ENCODE measurements around the gene UBE2E2. TPM values are rescaled to one million over a fixed set of nuclear protein-coding genes. Genes with fewer than 3 reads are reported as not detected.

UBE2E2 gene
- total RNA-seq, 2 donors from 2014 or later, result 2.9 to 6.6 TPM

- Mint-ChIP-seq H3K4me3 (no peak overlapping the region), H3K9me3 (no peaks in the 10 kb centered on the region)
Observed at GRCh38 chr3:23444386-23444785, 241.3 kb downstream of the UBE2E2 start.

GRCh38 chr3:23446301-23446700 lies 243.2 kb downstream of the UBE2E2 start:
- H3K36me3 Mint-ChIP-seq (ENCODE audit: low read depth), result no peaks in the 10 kb centered on the region
- H3K9me3 Mint-ChIP-seq, result no peaks in the 10 kb centered on the region
- H3K27ac Mint-ChIP-seq, result no peak overlapping the region
- ATAC-seq (replicated peaks), result no peak
- no peaks in the 10 kb centered on the region for H3K27me3 Mint-ChIP-seq
- H3K4me3 Mint-ChIP-seq, result no peak overlapping the region
- H3K4me1 Mint-ChIP-seq, result peaks cover 10% of the 10 kb centered on the region

More at GRCh38 chr3:23444386-23444785, 241.3 kb downstream of the UBE2E2 start:
- ATAC-seq (replicated peaks), result no peak
- H3K4me1 Mint-ChIP-seq, result peaks cover 15% of the 10 kb centered on the region
- H3K36me3 Mint-ChIP-seq (ENCODE audit: low read depth), result no peaks in the 10 kb centered on the region
- no peaks in the 10 kb centered on the region for H3K27me3 Mint-ChIP-seq
- no peak overlapping the region for H3K27ac Mint-ChIP-seq

GRCh38 chr3:23448998-23449537 lies 245.9 kb downstream of the UBE2E2 start:
- no peak for ATAC-seq (replicated peaks)

GRCh38 chr3:23450051-23450450 lies 246.9 kb downstream of the UBE2E2 start:
- H3K27me3 Mint-ChIP-seq, result no peaks in the 10 kb centered on the region
- no peaks in the 10 kb centered on the region for H3K9me3 Mint-ChIP-seq
- ATAC-seq (replicated peaks), result no peak
- H3K4me3 Mint-ChIP-seq, result no peak overlapping the region
- H3K36me3 Mint-ChIP-seq (ENCODE audit: low read depth), result no peaks in the 10 kb centered on the region
- H3K27ac Mint-ChIP-seq, result no peak overlapping the region
- no peaks in the 10 kb centered on the region for H3K4me1 Mint-ChIP-seq

More at GRCh38 chr3:23448998-23449537, 245.9 kb downstream of the UBE2E2 start:
- H3K36me3 Mint-ChIP-seq (ENCODE audit: low read depth), result no peaks in the 10 kb centered on the region
- no peaks in the 10 kb centered on the region for H3K27me3 Mint-ChIP-seq
- no peaks in the 10 kb centered on the region for H3K9me3 Mint-ChIP-seq
- no peak overlapping the region for H3K27ac Mint-ChIP-seq
- H3K4me1 Mint-ChIP-seq, result no peaks in the 10 kb centered on the region
- no peak overlapping the region for H3K4me3 Mint-ChIP-seq

- no peak overlapping the region for H3K27ac Mint-ChIP-seq
- H3K4me3 Mint-ChIP-seq, result no peak overlapping the region
- no peak for ATAC-seq (replicated peaks)
- no peaks in the 10 kb centered on the region for H3K27me3 Mint-ChIP-seq
- H3K36me3 Mint-ChIP-seq (ENCODE audit: low read depth), result no peaks in the 10 kb centered on the region
- H3K9me3 Mint-ChIP-seq, result no peaks in the 10 kb centered on the region
- no peaks in the 10 kb centered on the region for H3K4me1 Mint-ChIP-seq
Observed at GRCh38 chr3:23450806-23451205, 247.7 kb downstream of the UBE2E2 start.

GRCh38 chr3:23452408-23452807 lies 249.3 kb downstream of the UBE2E2 start:
- H3K36me3 Mint-ChIP-seq (ENCODE audit: low read depth), result no peaks in the 10 kb centered on the region
- H3K27me3 Mint-ChIP-seq, result no peaks in the 10 kb centered on the region
- H3K9me3 Mint-ChIP-seq, result no peaks in the 10 kb centered on the region
- no peak for ATAC-seq (replicated peaks)
- no peak overlapping the region for H3K27ac Mint-ChIP-seq
- no peaks in the 10 kb centered on the region for H3K4me1 Mint-ChIP-seq
- H3K4me3 Mint-ChIP-seq, result no peak overlapping the region

GRCh38 chr3:23455084-23455483 lies 252.0 kb downstream of the UBE2E2 start:
- Mint-ChIP-seq H3K27me3 (no peaks in the 10 kb centered on the region), H3K9me3 (peaks cover 4% of the 10 kb centered on the region), H3K27ac (no peak overlapping the region), H3K4me1 (no peaks in the 10 kb centered on the region), H3K4me3 (no peak overlapping the region), H3K36me3 (ENCODE audit: low read depth) (no peaks in the 10 kb centered on the region)
- ATAC-seq (replicated peaks), result no peak

- H3K27ac Mint-ChIP-seq, result no peak overlapping the region
- no peak overlapping the region for H3K4me3 Mint-ChIP-seq
- H3K9me3 Mint-ChIP-seq, result peaks cover 4% of the 10 kb centered on the region
- no peak for ATAC-seq (replicated peaks)
- H3K4me1 Mint-ChIP-seq, result no peaks in the 10 kb centered on the region
- H3K36me3 Mint-ChIP-seq (ENCODE audit: low read depth), result no peaks in the 10 kb centered on the region
- no peaks in the 10 kb centered on the region for H3K27me3 Mint-ChIP-seq
Observed at GRCh38 chr3:23455775-23456174, 252.6 kb downstream of the UBE2E2 start.

GRCh38 chr3:23457697-23458096 lies 254.6 kb downstream of the UBE2E2 start:
- no peak for ATAC-seq (replicated peaks)
- Mint-ChIP-seq H3K4me3 (no peak overlapping the region), H3K27me3 (no peaks in the 10 kb centered on the region)

GRCh38 chr3:23459465-23459864 lies 256.3 kb downstream of the UBE2E2 start:
- H3K4me1 Mint-ChIP-seq, result no peaks in the 10 kb centered on the region
- no peaks in the 10 kb centered on the region for H3K27me3 Mint-ChIP-seq
- H3K9me3 Mint-ChIP-seq, result peaks cover 4% of the 10 kb centered on the region
- no peak overlapping the region for H3K27ac Mint-ChIP-seq
- H3K36me3 Mint-ChIP-seq (ENCODE audit: low read depth), result no peaks in the 10 kb centered on the region
- ATAC-seq (replicated peaks), result no peak
- H3K4me3 Mint-ChIP-seq, result no peak overlapping the region

More at GRCh38 chr3:23457697-23458096, 254.6 kb downstream of the UBE2E2 start:
- no peaks in the 10 kb centered on the region for H3K4me1 Mint-ChIP-seq
- H3K36me3 Mint-ChIP-seq (ENCODE audit: low read depth), result no peaks in the 10 kb centered on the region
- H3K9me3 Mint-ChIP-seq, result peaks cover 4% of the 10 kb centered on the region
- H3K27ac Mint-ChIP-seq, result no peak overlapping the region

GRCh38 chr3:23459889-23460546 lies 256.9 kb downstream of the UBE2E2 start:
- Mint-ChIP-seq H3K4me3 (no peak overlapping the region), H3K9me3 (peaks cover 4% of the 10 kb centered on the region), H3K36me3 (ENCODE audit: low read depth) (no peaks in the 10 kb centered on the region), H3K4me1 (no peaks in the 10 kb centered on the region), H3K27me3 (no peaks in the 10 kb centered on the region), H3K27ac (no peak overlapping the region)
- no peak for ATAC-seq (replicated peaks)

GRCh38 chr3:23461069-23461468 lies 257.9 kb downstream of the UBE2E2 start:
- peaks cover 4% of the 10 kb centered on the region for H3K9me3 Mint-ChIP-seq
- no peaks in the 10 kb centered on the region for H3K36me3 Mint-ChIP-seq (ENCODE audit: low read depth)
- H3K27me3 Mint-ChIP-seq, result no peaks in the 10 kb centered on the region
- H3K4me1 Mint-ChIP-seq, result no peaks in the 10 kb centered on the region
- H3K4me3 Mint-ChIP-seq, result no peak overlapping the region
- ATAC-seq (replicated peaks), result no peak
- no peak overlapping the region for H3K27ac Mint-ChIP-seq

- H3K4me3 Mint-ChIP-seq, result no peak overlapping the region
- H3K27me3 Mint-ChIP-seq, result no peaks in the 10 kb centered on the region
- no peaks in the 10 kb centered on the region for H3K4me1 Mint-ChIP-seq
- no peak overlapping the region for H3K27ac Mint-ChIP-seq
- H3K9me3 Mint-ChIP-seq, result peaks cover 5% of the 10 kb centered on the region
- H3K36me3 Mint-ChIP-seq (ENCODE audit: low read depth), result no peaks in the 10 kb centered on the region
- ATAC-seq (replicated peaks), result no peak
Observed at GRCh38 chr3:23463791-23464190, 260.7 kb downstream of the UBE2E2 start.

GRCh38 chr3:23465569-23465968 lies 262.4 kb downstream of the UBE2E2 start:
- Mint-ChIP-seq H3K36me3 (ENCODE audit: low read depth) (no peaks in the 10 kb centered on the region), H3K27me3 (no peaks in the 10 kb centered on the region), H3K27ac (no peak overlapping the region), H3K9me3 (peaks cover 5% of the 10 kb centered on the region), H3K4me1 (no peaks in the 10 kb centered on the region), H3K4me3 (no peak overlapping the region)
- no peak for ATAC-seq (replicated peaks)

GRCh38 chr3:23468203-23468602 lies 265.1 kb downstream of the UBE2E2 start:
- H3K27me3 Mint-ChIP-seq, result no peaks in the 10 kb centered on the region
- no peaks in the 10 kb centered on the region for H3K4me1 Mint-ChIP-seq
- ATAC-seq (replicated peaks), result no peak

More at GRCh38 chr3:23468203-23468602, 265.1 kb downstream of the UBE2E2 start:
- H3K36me3 Mint-ChIP-seq (ENCODE audit: low read depth), result no peaks in the 10 kb centered on the region
- H3K27ac Mint-ChIP-seq, result no peak overlapping the region
- no peak overlapping the region for H3K4me3 Mint-ChIP-seq
- peaks cover 5% of the 10 kb centered on the region for H3K9me3 Mint-ChIP-seq
